HG03060 (cell line): Measurements from ENCODE around the gene TP53.

Experiments used
- ATAC-seq: cut with Tn5 transposase; IDR thresholded peaks from one replicate; pipeline ENCODE4 v1.9.1; 2021; ENCODE audit warnings: low read depth, moderate number of reproducible peaks; ENCODE audit not compliant: unreplicated experiment

TP53 gene

GRCh38 chr17:7687072-7687907 lies at the start of gene TP53:
TSS of gene TP53 (minus strand) at chr17:7687490. CDS start at chr17:7676594, 10,896 bp downstream.
- no peak for ATAC-seq

GRCh38 chr17:7732981-7733539 lies 45.8 kb upstream of the TP53 start:
- ATAC-seq = no peak

- no peak for ATAC-seq
Observed at GRCh38 chr17:7729816-7730215, 42.5 kb upstream of the TP53 start.

DNA sequence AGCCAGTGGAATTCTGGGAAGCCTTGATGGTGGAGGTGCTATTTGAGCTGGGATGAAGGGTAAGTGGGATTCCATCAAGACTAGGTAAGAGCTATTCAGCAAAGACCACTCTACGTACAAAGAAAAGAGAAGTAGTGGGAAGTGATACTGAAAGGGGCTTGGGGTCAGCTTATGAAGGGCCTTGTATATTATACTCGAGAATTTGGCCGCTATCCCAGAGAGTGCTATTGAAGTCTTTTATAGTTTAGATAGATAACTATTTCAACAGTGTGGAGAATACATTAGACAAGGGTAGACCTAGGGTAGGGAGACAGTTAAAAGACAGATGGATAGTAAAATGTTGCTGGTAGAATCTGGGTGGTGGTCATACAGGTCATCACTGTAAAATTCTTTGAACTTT lies 40.6 kb upstream of the TP53 start:
- ATAC-seq = no peak

DNA sequence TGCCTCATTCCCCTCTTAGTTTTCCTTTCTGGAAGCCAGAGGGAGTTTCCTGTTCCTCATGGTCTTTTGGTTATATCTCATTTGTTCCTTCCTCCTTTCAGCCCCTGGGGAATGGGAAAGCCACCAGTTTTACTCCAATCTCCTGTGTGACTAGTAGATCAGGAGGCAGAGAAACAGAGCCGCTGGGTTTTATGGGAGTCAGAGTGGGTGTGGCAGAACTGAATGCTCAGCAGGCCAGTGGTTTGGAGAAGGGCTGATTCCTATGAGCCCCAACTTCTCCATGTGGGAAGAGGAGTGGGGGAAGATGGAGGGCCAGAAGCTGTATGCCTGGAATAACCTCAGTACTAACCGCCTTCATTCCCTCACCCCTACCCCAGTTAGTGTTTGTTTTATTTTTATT lies 34.3 kb upstream of the TP53 start:
- no peak for ATAC-seq

- ATAC-seq = no peak
Observed at GRCh38 chr17:7720125-7720524, 32.8 kb upstream of the TP53 start.

GRCh38 chr17:7719661-7720060 lies 32.4 kb upstream of the TP53 start:
- ATAC-seq = no peak

DNA sequence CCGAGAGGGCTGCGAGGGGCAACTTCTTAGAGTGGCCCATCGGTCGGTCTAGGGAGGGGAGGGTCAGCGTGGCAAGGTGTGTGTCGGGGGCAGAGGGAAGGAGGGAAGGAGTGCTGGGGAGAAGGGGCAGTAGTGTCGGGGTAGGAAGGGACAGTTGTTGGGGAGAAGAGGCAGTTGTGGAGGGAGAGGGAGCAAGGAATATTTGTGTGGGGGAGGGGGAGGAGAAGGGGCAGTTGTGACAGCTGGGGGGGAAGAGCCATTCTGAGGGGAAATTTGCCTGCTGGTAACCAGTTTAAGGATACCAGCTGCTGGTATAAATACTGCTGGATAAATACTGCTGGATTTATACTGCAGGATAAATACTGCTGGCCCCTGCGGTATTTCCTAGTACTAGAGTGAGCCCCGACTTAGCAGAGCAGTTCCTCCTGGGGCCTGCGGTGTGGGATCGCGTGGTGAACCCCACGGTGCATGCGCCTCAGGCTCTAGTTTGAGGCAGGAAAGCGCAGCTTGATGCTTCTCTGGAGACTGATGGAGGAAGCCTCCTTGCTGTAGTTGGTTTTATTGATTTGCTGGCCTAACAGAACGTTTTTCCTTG lies 30.6 kb upstream of the TP53 start:
- ATAC-seq = no peak

- ATAC-seq = no peak
Observed at GRCh38 chr17:7716901-7717755, 29.8 kb upstream of the TP53 start, which contains the start of gene DNAH2. TSS of gene DNAH2 (plus strand) at chr17:7717744. CDS start at chr17:7719735, 1,991 bp downstream.

DNA sequence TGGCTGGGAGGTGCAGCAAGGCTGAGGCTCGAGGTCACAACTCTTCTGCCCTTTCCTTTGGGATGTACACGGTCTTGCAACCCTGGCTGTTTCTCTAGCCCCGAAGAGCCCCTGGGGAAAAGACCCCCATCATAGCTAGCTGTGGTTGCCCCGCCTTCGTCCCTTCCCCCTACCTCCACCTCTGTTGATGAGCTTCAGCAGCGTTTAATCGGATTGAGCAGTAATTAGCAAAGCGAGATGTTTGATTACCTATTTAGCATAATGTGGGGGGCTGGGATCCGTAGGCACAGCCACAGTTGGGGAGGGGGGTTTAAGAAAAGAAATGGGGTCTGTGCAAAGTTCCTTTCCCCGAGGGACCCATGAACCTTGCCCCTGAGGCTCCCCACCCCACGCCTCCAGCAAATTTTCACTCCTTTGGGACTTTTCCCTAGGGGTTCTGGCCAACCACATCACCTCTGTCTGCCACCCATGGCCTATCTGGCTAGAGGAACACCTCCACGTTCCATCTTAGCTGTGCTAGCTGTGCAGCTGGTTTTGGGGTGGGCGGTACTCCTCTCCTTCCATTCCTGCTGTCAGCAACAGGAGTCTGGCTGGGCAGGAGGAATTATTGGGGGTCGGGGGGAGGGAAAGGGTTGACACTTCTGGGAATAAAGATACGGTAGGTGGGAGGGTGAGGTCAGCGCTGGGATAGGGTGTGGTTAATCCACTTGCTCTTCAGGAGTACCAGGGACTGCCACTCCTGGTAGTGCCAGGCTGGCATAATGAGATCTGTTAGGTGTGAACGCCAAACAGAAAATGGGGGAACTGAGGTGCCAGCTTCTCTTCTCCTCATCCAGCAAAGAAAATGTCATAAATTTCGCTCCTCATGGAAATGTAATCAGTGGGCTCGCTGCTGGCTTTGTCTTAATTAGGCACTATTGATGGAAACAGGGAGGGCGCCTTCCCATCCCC lies 28.9 kb upstream of the TP53 start:
- no peak for ATAC-seq

DNA sequence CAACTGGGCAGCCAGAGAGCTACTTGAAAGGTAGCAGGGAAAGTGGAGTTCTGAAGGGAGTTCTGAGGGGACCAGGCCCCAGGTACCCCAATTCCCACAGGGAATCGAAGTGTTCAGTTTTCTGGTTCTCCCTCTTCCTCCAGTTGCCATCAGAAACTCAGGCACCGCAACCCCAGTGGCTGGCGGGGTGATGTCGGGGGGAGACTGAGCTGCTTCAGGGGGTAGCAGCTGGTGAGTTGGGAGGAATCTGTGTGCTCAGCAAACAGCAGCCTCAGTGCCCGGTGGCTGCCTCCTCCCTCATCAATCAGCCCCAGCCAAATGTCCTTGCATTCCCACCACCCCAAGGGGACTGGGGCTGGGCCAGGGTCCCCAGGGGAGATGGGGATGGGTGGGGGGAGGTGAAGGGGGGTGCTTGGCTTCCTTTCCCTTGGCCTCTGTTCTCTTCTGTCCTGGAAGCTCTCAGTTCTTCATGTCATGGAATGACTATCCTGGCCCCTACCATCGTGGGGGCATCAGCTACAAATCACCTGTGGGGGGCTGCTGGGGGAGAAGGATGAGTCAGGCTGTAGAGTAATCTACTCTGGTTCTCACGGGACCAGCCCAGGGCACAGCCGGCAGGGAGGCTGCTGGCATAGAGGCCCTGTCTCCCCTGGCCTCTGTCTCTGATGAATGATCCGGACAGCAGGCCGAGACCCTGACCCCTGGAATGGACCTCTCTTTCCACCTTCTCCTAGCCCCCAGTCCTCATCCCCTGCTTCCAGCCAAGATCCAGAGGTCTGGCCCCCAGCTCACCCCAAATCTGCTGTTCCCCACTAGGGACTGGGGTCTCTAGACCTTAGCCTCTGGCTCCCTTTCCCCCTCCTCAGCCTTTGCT lies 27.7 kb upstream of the TP53 start:
- no peak for ATAC-seq

GRCh38 chr17:7713782-7714181 lies 26.5 kb upstream of the TP53 start:
- ATAC-seq = no peak

DNA sequence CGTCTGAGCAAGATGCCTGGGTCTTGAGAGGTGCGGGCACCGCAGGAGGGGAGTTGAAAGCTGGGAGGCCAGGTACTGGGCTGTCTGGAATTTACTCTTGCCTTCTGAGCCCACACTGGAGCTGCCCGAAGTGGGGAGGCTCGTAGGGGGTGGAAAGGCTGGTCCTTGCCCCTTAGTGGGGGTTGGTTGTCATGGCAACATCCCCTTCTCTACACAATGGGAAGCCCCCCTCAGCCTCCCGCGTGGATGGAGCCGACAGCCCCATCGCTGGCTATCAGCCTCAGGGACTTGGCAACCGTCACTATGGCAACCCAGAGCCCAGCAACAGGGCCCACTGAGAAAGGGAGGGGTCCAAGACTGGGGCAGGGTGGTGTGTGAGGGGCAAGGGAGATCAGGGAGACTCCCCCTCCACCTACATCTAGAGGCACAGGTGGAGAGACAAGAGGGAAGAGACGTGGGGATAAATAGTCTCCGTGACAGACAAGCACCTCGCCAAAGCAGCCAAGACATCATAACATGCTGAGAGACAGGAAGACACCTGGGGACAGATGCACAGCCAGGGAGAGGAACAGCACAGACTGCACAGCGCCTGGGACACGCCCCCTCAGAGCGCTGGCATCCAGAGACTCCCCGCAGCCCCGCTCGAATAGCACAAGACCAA lies 25.0 kb upstream of the TP53 start:
- no peak for ATAC-seq

- no peak for ATAC-seq
Observed at GRCh38 chr17:7711051-7711755, 23.9 kb upstream of the TP53 start.

- no peak for ATAC-seq
Observed at GRCh38 chr17:7710301-7710700, 23.0 kb upstream of the TP53 start.

DNA sequence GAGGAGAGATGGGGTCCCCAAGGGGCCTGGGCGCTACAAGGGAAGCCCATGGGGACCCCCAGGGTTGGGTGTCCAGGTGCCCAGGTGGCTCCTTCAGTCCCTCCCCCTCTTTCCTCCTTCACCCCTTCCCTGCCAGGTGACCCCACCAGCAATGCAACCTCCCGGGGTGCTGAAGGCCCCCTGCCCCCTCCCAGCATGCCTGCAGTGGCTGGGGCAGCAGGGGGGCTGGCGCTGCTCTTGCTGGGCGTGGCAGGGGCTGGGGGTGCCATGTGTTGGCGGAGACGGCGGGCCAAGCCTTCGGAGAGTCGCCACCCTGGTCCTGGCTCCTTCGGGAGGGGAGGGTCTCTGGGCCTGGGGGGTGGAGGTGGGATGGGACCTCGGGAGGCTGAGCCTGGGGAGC lies 21.7 kb upstream of the TP53 start:
- no peak for ATAC-seq

DNA sequence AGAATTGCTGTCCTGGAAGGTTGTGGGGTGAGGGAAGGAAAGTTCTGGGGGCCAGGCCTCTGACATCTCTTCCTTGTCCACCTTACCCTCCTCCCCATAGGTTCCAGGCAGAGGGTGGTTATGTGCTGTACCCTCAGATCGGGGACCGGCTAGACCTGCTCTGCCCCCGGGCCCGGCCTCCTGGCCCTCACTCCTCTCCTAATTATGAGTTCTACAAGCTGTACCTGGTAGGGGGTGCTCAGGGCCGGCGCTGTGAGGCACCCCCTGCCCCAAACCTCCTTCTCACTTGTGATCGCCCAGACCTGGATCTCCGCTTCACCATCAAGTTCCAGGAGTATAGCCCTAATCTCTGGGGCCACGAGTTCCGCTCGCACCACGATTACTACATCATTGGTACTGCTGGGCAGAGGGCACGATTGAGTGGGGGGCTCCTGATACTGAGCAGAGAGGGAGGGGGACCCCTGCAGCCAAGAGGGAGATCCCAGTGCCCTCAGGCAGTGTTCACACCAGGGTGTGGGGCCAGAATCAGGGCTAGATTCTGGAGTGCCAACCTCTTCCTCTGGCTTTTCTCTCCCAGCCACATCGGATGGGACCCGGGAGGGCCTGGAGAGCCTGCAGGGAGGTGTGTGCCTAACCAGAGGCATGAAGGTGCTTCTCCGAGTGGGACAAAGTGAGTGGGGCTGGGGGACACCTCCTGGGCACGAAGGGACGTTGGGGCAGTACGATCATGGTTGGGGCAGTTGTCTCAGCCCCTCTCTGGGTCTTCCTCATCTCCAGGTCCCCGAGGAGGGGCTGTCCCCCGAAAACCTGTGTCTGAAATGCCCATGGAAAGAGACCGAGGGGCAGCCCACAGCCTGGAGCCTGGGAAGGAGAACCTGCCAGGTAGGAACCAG lies 20.8 kb upstream of the TP53 start:
- ATAC-seq = no peak
